SK-N-SH treated with all-trans-retinoic acid at 6 μM for 48 hours (cell line): Measurements from ENCODE around the gene TMTC3.
A peak's percentile ranks its signal among the peaks of the same experiment; 100 is the strongest.

ENCODE experiments used
- ATAC-seq: fragments of 200-7000 bp; cut with Tn5 transposase; 3 replicates; pipeline ENCODE4 v1.9.1; 2020; ENCODE audit warnings: mild to moderate bottlenecking, moderate library complexity
- ARNTL ChIP-seq: fragments of 450-650 bp; formaldehyde crosslinking; IDR thresholded peaks from 2 replicates; pipeline ENCODE4 v1.5.0; 2020; ENCODE audit warnings: low read depth, mild to moderate bottlenecking, moderate library complexity, borderline replicate concordance
- BACH2 ChIP-seq: fragments of 250-450 bp; sonication (Bioruptor Pico); IDR thresholded peaks from 2 replicates; pipeline ENCODE4 v1.9.0; 2021; ENCODE audit warnings: mild to moderate bottlenecking, borderline replicate concordance
- CSDC2 ChIP-seq: fragments of 250-450 bp; sonication (Bioruptor Pico); IDR thresholded peaks from 2 replicates; pipeline ENCODE4 v1.5.0; 2020; ENCODE audit warnings: mild to moderate bottlenecking, moderate library complexity
- ESRRG ChIP-seq: fragments of 250-450 bp; sonication (Bioruptor Pico); IDR thresholded peaks from 2 replicates; pipeline ENCODE4 v1.6.1; 2021; ENCODE audit warnings: mild to moderate bottlenecking
- GLIS3 ChIP-seq: fragments of 250-450 bp; sonication (Bioruptor Pico); IDR thresholded peaks from 2 replicates; pipeline ENCODE4 v1.5.0; 2020; ENCODE audit warnings: mild to moderate bottlenecking, moderate library complexity
- ISL1 ChIP-seq: fragments of 250-450 bp; sonication (Bioruptor Pico); IDR thresholded peaks from 2 replicates; pipeline ENCODE4 v2.1.2; 2022; ENCODE audit warnings: mild to moderate bottlenecking, moderate library complexity
- OSR1 ChIP-seq: fragments of 250-450 bp; sonication (Bioruptor Pico); IDR thresholded peaks from 2 replicates; pipeline ENCODE4 v1.8.0; 2022; ENCODE audit warnings: moderate library complexity, mild to moderate bottlenecking, inconsistent platforms
- PATZ1 ChIP-seq: fragments of 250-450 bp; sonication (Bioruptor Pico); IDR thresholded peaks from 2 replicates; pipeline ENCODE4 v1.8.0; 2020; ENCODE audit warnings: mild to moderate bottlenecking, moderate library complexity, borderline replicate concordance
- POU6F1 ChIP-seq: fragments of 250-450 bp; sonication (Bioruptor Pico); IDR thresholded peaks from 2 replicates; pipeline ENCODE4 v1.8.0; 2021; ENCODE audit warnings: low read depth, mild to moderate bottlenecking, moderate library complexity, borderline replicate concordance
- PPARA ChIP-seq: fragments of 250-450 bp; sonication (Bioruptor Pico); IDR thresholded peaks from 2 replicates; pipeline ENCODE4 v1.5.0; 2020; ENCODE audit warnings: mild to moderate bottlenecking, borderline replicate concordance
- RARB ChIP-seq: fragments of 250-450 bp; sonication (Bioruptor Pico); IDR thresholded peaks from 2 replicates; pipeline ENCODE4 v1.8.0; 2021; ENCODE audit warnings: mild to moderate bottlenecking, moderate library complexity
- TCF4 ChIP-seq: fragments of 250-450 bp; sonication (Bioruptor Pico); IDR thresholded peaks from 2 replicates; pipeline ENCODE4 v1.8.0; 2021; ENCODE audit warnings: mild to moderate bottlenecking, moderate library complexity, borderline replicate concordance
- ZC3H10 ChIP-seq: fragments of 250-450 bp; sonication (Bioruptor Pico); IDR thresholded peaks from 2 replicates; pipeline ENCODE4 v1.5.1; 2021; ENCODE audit warnings: mild to moderate bottlenecking, moderate library complexity
- ZFP3 ChIP-seq: fragments of 250-450 bp; sonication (Bioruptor Pico); IDR thresholded peaks from 2 replicates; pipeline ENCODE4 v1.5.0; 2020; ENCODE audit warnings: mild to moderate bottlenecking, moderate library complexity
- ZFP30 ChIP-seq: fragments of 450-650 bp; formaldehyde crosslinking; IDR thresholded peaks from 2 replicates; pipeline ENCODE4 v1.5.0; 2022; ENCODE audit warnings: mild to moderate bottlenecking, moderate library complexity
- ZNF565 ChIP-seq: fragments of 450-650 bp; formaldehyde crosslinking; conservative IDR thresholded peaks from 2 replicates; pipeline ENCODE4 v1.5.0; 2020; ENCODE audit warnings: low read depth, mild to moderate bottlenecking, moderate library complexity
- ZNF70 ChIP-seq: fragments of 450-650 bp; formaldehyde crosslinking; IDR thresholded peaks from 2 replicates; pipeline ENCODE4 v1.5.0; 2020; ENCODE audit warnings: mild to moderate bottlenecking, moderate library complexity
- ZNF8 ChIP-seq: fragments of 450-650 bp; formaldehyde crosslinking; IDR thresholded peaks from 2 replicates; pipeline ENCODE4 v1.5.0; 2020; ENCODE audit warnings: mild to moderate bottlenecking, moderate library complexity
- TF ChIP-seq, protein P1 (sequence below): fragments of 250-450 bp; sonication (Bioruptor Pico); IDR thresholded peaks from 2 replicates; pipeline ENCODE4 v1.5.1; 2021; ENCODE audit warnings: mild to moderate bottlenecking, moderate library complexity
- TF ChIP-seq, protein P2 (sequence below): fragments of 250-450 bp; sonication (Bioruptor Pico); IDR thresholded peaks from 2 replicates; pipeline ENCODE4 v1.5.0; 2020; ENCODE audit warnings: mild to moderate bottlenecking, moderate library complexity

Gene TMTC3

DNA sequence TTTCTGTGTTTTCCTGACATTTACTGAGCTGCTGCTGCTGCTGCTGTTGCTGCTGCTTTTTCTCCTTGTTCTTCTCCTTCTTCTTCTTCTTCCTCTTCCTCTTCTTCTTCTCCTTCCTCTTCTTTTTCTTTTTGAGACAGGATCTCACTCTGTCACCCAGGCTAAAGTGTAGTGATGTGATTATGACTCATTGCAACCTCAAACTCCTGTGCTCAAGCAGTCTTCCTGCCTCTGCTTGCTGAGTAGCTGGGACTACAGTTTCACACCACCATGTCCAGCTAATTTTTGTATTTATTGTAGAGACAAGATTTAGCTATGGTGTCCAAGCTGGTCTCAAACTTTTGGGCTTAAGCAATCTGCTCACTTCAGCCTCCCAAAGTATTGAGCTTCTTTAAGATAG is 95.8 kb downstream of the TMTC3 start:
- no peak for TF ChIP-seq POU6F1 (CRISPR knock-in tag)
- TF ChIP-seq ZFP30 = no peak
- no peak for TF ChIP-seq TCF4
- no peak for TF ChIP-seq PATZ1 (CRISPR knock-in tag)
- no peak for TF ChIP-seq GLIS3 (CRISPR knock-in tag)
- TF ChIP-seq ESRRG = no peak
- TF ChIP-seq PPARA = no peak
- no peak for ATAC-seq

DNA sequence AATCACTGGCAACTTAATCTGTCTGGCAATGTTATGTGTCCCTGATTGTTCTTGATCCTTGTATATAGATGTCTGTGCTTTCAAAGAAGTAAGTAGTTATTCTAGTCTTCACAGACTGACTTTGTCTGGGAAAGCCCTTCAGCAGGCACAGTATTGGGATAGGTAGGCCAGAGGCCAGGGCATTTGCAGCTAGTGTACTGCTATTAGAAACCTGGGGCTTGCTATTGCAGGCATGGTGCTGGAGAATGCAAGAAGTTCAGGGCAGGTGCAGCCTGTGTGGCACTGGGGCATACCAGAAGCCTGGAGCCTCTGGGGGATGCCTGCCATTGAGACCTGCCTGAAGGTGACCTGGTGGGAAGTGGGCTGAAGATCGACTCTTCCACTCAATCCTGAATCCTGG is 96.3 kb downstream of the TMTC3 start:
- TF ChIP-seq ZFP30 = no peak
- no peak for TF ChIP-seq POU6F1 (CRISPR knock-in tag)
- no peak for TF ChIP-seq ZNF70 (CRISPR knock-in tag)
- no peak for TF ChIP-seq BACH2 (CRISPR knock-in tag)
- TF ChIP-seq ZFP3 (CRISPR knock-in tag) = no peak
- no peak for TF ChIP-seq ARNTL (CRISPR knock-in tag)
- TF ChIP-seq ESRRG = no peak
- TF ChIP-seq ZNF565 (CRISPR knock-in tag) = no peak
- TF ChIP-seq CSDC2 (CRISPR knock-in tag) = no peak
- no peak for TF ChIP-seq RARB
- no peak for TF ChIP-seq OSR1
- TF ChIP-seq PPARA = no peak
- TF ChIP-seq ZNF8 (CRISPR knock-in tag) = no peak
- no peak for ATAC-seq

DNA sequence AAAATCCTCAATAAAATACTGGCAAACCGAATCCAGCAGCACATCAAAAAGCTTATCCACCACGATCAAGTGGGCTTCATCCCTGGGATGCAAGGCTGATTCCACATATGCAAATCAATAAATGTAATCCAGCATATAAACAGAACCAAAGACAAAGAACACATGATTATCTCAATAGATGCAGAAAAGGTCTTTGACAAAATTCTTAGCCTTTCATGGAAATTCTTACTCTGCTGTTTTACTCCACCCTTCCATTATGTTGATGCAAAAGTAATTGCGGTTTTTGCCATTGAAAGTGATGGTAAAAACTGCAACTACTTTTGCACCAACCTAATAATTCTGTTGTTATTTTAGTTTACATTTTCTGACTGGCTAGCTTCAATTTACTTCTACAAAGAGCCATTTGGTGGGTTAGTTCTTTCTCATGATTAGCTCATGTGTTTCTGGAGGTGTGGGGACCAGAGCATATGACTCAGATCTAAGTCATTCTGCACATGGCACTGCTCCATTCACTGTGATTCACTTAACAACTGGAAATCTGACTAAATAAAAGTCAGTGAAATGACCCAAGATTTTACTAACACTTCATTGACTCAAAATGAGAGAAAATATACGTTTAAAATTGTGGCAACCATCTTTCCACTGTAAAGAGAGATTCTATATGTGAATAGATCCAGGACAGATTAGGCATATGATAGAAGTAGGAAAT is 99.9 kb downstream of the TMTC3 start:
- TF ChIP-seq ZFP3 (CRISPR knock-in tag) = no peak
- TF ChIP-seq, protein P1, sequence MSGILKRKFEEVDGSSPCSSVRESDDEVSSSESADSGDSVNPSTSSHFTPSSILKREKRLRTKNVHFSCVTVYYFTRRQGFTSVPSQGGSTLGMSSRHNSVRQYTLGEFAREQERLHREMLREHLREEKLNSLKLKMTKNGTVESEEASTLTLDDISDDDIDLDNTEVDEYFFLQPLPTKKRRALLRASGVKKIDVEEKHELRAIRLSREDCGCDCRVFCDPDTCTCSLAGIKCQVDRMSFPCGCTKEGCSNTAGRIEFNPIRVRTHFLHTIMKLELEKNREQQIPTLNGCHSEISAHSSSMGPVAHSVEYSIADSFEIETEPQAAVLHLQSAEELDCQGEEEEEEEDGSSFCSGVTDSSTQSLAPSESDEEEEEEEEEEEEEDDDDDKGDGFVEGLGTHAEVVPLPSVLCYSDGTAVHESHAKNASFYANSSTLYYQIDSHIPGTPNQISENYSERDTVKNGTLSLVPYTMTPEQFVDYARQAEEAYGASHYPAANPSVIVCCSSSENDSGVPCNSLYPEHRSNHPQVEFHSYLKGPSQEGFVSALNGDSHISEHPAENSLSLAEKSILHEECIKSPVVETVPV (CRISPR knock-in tag) = no peak
- TF ChIP-seq OSR1 = no peak
- no peak for TF ChIP-seq PPARA
- no peak for TF ChIP-seq CSDC2 (CRISPR knock-in tag)
- no peak for TF ChIP-seq ISL1 (CRISPR knock-in tag)
- no peak for TF ChIP-seq BACH2 (CRISPR knock-in tag)
- peak; percentile 53; the same call in 2 of the 3 replicates for ATAC-seq

- no peak; the same call in 2 of the 3 replicates for ATAC-seq
- TF ChIP-seq, protein P2, sequence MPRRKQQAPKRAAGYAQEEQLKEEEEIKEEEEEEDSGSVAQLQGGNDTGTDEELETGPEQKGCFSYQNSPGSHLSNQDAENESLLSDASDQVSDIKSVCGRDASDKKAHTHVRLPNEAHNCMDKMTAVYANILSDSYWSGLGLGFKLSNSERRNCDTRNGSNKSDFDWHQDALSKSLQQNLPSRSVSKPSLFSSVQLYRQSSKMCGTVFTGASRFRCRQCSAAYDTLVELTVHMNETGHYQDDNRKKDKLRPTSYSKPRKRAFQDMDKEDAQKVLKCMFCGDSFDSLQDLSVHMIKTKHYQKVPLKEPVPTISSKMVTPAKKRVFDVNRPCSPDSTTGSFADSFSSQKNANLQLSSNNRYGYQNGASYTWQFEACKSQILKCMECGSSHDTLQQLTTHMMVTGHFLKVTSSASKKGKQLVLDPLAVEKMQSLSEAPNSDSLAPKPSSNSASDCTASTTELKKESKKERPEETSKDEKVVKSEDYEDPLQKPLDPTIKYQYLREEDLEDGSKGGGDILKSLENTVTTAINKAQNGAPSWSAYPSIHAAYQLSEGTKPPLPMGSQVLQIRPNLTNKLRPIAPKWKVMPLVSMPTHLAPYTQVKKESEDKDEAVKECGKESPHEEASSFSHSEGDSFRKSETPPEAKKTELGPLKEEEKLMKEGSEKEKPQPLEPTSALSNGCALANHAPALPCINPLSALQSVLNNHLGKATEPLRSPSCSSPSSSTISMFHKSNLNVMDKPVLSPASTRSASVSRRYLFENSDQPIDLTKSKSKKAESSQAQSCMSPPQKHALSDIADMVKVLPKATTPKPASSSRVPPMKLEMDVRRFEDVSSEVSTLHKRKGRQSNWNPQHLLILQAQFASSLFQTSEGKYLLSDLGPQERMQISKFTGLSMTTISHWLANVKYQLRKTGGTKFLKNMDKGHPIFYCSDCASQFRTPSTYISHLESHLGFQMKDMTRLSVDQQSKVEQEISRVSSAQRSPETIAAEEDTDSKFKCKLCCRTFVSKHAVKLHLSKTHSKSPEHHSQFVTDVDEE (CRISPR knock-in tag) = no peak
- TF ChIP-seq POU6F1 (CRISPR knock-in tag) (no peak), ZNF565 (CRISPR knock-in tag) (no peak), ESRRG (no peak), TCF4 (no peak), OSR1 (no peak), ARNTL (CRISPR knock-in tag) (no peak), ZC3H10 (CRISPR knock-in tag) (no peak), ISL1 (CRISPR knock-in tag) (no peak)
- TF ChIP-seq, protein P1 (CRISPR knock-in tag) = no peak
- TF ChIP-seq, all 23 proteins: peak for 0
These were observed 100.4 kb downstream of the TMTC3 start for GRCh38 chr12:88242571-88242925.
